SHP77 (cell line): ENCODE results near the gene NPC2.

Experiments
- DNase-seq, 2 experiments: peaks; one replicate each; lab custom pipeline; 2025; lab: John Stamatoyannopoulos, UW

Gene NPC2

GRCh38 chr14:74519316-74520074 lies 26.4 kb upstream of the NPC2 start:
- no peak for DNase-seq

GRCh38 chr14:74518221-74518620 lies 25.1 kb upstream of the NPC2 start:
- no peak for DNase-seq

GRCh38 chr14:74517731-74518130 lies 24.6 kb upstream of the NPC2 start:
- DNase-seq = no peak

GRCh38 chr14:74516451-74517160 lies 23.5 kb upstream of the NPC2 start:
- peak in 1 of 2 experiments; percentile 9 for DNase-seq

GRCh38 chr14:74515891-74516412 lies 22.8 kb upstream of the NPC2 start:
- DNase-seq = no peak

GRCh38 chr14:74514471-74514941 lies 21.4 kb upstream of the NPC2 start:
- DNase-seq = no peak

- DNase-seq = no peak
Observed at GRCh38 chr14:74511966-74512830, 19.1 kb upstream of the NPC2 start.

- no peak for DNase-seq
Observed at GRCh38 chr14:74510959-74511409, 17.9 kb upstream of the NPC2 start.

- no peak for DNase-seq
Observed at GRCh38 chr14:74510223-74510931, 17.3 kb upstream of the NPC2 start.

- no peak for DNase-seq
Observed at GRCh38 chr14:74509587-74510222, 16.6 kb upstream of the NPC2 start.

- no peak for DNase-seq
Observed at GRCh38 chr14:74508844-74509428, 15.8 kb upstream of the NPC2 start.

GRCh38 chr14:74508292-74508731 lies 15.2 kb upstream of the NPC2 start:
- DNase-seq = peak; percentile 40 to 42

- no peak for DNase-seq
Observed at GRCh38 chr14:74507840-74508239, 14.7 kb upstream of the NPC2 start.

GRCh38 chr14:74507085-74507484 lies 14.0 kb upstream of the NPC2 start:
- no peak for DNase-seq

- no peak for DNase-seq
Observed at GRCh38 chr14:74506411-74506851, 13.3 kb upstream of the NPC2 start.

- DNase-seq = no peak
Observed at GRCh38 chr14:74505831-74506230, 12.7 kb upstream of the NPC2 start.

- DNase-seq = no peak
Observed at GRCh38 chr14:74504874-74505720, 12.0 kb upstream of the NPC2 start.

- no peak for DNase-seq
Observed at GRCh38 chr14:74504412-74504811, 11.3 kb upstream of the NPC2 start.

GRCh38 chr14:74503938-74504335 lies 10.8 kb upstream of the NPC2 start:
- DNase-seq = no peak
